Fibroblast of skin of left quadriceps (primary cell): ENCODE results near the gene FAM193B.

Experiments used
- DNase-seq, 2 experiments: peaks; one replicate each; pipeline ENCODE4 v3.0.0-alpha.2; 2013; ENCODE audit warnings: low read depth in 2 of 2

The FAM193B gene

DNA sequence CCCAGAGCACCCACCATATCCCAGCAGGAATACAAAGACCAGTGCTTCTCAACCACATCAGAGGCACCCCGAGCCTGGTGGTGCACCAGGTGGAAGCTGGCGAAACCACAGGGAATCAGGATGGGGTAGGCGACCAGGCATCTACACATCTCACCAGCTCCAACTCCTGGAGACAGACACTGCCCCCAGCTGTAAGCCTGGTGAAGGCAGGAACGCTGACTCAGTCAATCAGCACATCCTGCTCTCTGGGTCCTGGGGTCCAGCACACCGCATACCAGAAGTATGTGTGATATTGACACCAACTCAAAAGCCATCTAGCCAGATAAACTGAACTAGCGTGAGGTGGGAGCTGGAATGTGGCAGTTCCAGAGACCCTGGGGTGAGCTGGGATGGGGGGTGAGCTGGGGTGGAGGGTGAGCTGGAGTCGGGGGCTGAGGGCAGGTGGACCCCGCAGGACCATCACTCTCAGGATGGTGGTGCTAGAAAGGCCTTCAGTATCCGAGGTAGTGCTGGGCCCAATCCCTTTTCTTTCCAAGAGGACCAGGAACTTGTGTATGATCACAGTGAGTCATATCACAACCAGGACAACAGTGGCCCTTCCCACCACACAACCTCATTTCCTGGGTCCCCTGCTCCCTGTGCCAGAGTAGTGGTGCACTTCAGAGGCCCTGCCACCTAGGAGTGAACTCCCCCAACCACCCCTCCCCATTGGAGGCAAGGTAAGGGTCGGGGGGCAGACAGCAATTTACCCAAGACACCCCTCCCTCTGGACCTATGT, 83.4 kb downstream of the FAM193B start:
- DNase-seq = no peak
